ENCODE results near the gene FEZF1.

FEZF1 gene

DNA sequence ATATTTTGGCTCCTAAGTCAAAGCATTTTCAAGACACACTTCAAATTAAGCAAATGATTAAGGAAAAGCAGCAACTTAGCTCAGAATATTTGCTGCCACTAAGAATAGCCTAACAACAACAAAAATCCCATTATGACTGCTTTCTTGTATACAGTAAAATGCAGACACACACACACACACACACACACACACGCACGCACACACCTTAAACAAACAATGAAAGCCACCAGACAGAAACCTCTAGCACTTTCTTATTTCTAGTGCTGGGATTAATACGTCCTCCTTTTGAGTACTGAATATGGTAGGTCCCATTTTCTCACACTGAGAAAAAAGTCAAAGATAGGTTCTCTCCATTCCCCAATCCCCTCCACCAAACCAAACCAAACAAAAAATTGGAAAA lies 23.4 kb upstream of the FEZF1 start:
- Histone ChIP-seq H3K9me2 (replicated peaks; ENCODE audit: control insufficient read depth, low read length) (no peaks in the 10 kb centered on the region), H3K27me3 (ENCODE audit: control insufficient read depth, low read length) (no peaks in the 10 kb centered on the region), H3F3A (ENCODE audit: control insufficient read depth, insufficient read depth) (no peaks in the 10 kb centered on the region), H4K20me1 (ENCODE audit: control insufficient read depth, insufficient read depth, low read depth, low read length) (no peaks in the 10 kb centered on the region), H3K27ac (ENCODE audit: low read depth, low read length) (no peak overlapping the region), H3K4me3 (ENCODE audit: low read length) (no peak overlapping the region), H3K4me2 (ENCODE audit: low read length) (no peak overlapping the region), H3K9me3 (ENCODE audit: control insufficient read depth, insufficient read depth, low read length) (no peaks in the 10 kb centered on the region), H3K4me1 (ENCODE audit: control insufficient read depth, low read length) (no peaks in the 10 kb centered on the region), H3K79me2 (ENCODE audit: control insufficient read depth, low read length) (no peaks in the 10 kb centered on the region), H3K36me3 (ENCODE audit: control insufficient read depth, low read length) (no peaks in the 10 kb centered on the region)
- TF ChIP-seq, protein P1, sequence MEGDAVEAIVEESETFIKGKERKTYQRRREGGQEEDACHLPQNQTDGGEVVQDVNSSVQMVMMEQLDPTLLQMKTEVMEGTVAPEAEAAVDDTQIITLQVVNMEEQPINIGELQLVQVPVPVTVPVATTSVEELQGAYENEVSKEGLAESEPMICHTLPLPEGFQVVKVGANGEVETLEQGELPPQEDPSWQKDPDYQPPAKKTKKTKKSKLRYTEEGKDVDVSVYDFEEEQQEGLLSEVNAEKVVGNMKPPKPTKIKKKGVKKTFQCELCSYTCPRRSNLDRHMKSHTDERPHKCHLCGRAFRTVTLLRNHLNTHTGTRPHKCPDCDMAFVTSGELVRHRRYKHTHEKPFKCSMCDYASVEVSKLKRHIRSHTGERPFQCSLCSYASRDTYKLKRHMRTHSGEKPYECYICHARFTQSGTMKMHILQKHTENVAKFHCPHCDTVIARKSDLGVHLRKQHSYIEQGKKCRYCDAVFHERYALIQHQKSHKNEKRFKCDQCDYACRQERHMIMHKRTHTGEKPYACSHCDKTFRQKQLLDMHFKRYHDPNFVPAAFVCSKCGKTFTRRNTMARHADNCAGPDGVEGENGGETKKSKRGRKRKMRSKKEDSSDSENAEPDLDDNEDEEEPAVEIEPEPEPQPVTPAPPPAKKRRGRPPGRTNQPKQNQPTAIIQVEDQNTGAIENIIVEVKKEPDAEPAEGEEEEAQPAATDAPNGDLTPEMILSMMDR (IDR thresholded peaks at IDR 0.05; ENCODE audit: low read depth, low read length, poor library complexity, severe bottlenecking) = no peak
- TF ChIP-seq EZH2phosphoT487 (IDR thresholded peaks at IDR 0.05; ENCODE audit: borderline replicate concordance, low read length) = no peak

DNA sequence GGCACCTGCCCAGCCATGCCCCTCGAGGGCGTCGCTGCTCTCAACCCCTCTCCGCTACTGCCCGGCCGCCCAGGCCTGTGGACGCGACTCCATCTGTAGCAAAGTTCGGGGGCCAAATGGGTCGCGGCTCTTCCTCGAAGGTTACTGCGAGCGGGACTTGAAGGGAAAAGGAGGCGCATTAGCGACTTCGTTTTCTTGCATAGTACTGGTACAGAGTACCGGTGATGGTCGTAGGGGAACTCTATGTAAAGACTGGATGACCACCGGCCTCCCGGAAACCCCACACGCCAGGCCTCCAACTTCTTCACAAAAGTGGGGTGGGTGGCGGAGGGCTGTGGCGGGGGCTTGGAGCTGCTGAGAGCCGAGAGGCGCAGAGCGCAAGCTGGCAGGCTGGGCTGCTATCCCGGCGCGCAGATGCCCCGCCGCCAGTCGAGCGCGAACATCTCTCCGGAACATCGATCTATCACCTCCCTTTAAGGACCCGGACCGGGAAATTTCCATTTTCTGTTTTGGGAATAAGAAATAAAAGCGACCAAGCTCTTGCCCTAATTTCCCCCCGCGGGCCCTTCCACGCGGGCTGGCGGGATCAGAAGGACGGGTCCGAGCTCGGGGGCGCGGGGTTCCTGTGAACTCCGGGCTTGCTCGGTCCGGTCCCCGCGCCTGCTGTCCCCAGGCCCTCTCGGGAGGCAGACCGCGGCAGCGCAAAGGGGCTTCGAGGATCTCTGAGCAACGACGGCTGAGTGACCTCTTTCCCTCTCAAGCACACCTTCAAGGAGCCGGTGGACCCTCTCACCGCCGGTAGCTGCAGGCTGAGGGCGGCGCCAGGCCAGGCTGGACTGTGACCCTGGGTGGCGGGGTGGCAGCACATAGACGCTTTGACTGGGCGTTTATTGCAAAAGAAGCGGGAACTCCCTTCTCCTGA lies 12.2 kb upstream of the FEZF1 start:
- H3K27me3 ChIP-seq (ENCODE audit: control insufficient read depth, low read length) = no peaks in the 10 kb centered on the region
- no peaks in the 10 kb centered on the region for H4K20me1 ChIP-seq (ENCODE audit: control insufficient read depth, insufficient read depth, low read depth, low read length)
- H3K4me3 ChIP-seq (ENCODE audit: low read length) = no peak overlapping the region
- H3K36me3 ChIP-seq (ENCODE audit: control insufficient read depth, low read length) = no peaks in the 10 kb centered on the region
- H3K27ac ChIP-seq (ENCODE audit: low read depth, low read length) = no peak overlapping the region
- no peaks in the 10 kb centered on the region for H3K4me1 ChIP-seq (ENCODE audit: control insufficient read depth, low read length)
- 0 out of 2 replicates have a peak, but pooled peaks cover 5% of the 10 kb centered on the region for H3K9me3 ChIP-seq (ENCODE audit: control insufficient read depth, insufficient read depth, low read length)
- H3K9me2 ChIP-seq (replicated peaks; ENCODE audit: control insufficient read depth, low read length) = no peaks in the 10 kb centered on the region
- no peak overlapping the region for H3K4me2 ChIP-seq (ENCODE audit: low read length)
- H3K79me2 ChIP-seq (ENCODE audit: control insufficient read depth, low read length) = no peaks in the 10 kb centered on the region
- H3F3A ChIP-seq (ENCODE audit: control insufficient read depth, insufficient read depth) = no peaks in the 10 kb centered on the region
- TF ChIP-seq EZH2phosphoT487 (IDR thresholded peaks at IDR 0.05; ENCODE audit: borderline replicate concordance, low read length) = no peak
- TF ChIP-seq, protein P1 (IDR thresholded peaks at IDR 0.05; ENCODE audit: low read depth, low read length, poor library complexity, severe bottlenecking) = no peak

DNA sequence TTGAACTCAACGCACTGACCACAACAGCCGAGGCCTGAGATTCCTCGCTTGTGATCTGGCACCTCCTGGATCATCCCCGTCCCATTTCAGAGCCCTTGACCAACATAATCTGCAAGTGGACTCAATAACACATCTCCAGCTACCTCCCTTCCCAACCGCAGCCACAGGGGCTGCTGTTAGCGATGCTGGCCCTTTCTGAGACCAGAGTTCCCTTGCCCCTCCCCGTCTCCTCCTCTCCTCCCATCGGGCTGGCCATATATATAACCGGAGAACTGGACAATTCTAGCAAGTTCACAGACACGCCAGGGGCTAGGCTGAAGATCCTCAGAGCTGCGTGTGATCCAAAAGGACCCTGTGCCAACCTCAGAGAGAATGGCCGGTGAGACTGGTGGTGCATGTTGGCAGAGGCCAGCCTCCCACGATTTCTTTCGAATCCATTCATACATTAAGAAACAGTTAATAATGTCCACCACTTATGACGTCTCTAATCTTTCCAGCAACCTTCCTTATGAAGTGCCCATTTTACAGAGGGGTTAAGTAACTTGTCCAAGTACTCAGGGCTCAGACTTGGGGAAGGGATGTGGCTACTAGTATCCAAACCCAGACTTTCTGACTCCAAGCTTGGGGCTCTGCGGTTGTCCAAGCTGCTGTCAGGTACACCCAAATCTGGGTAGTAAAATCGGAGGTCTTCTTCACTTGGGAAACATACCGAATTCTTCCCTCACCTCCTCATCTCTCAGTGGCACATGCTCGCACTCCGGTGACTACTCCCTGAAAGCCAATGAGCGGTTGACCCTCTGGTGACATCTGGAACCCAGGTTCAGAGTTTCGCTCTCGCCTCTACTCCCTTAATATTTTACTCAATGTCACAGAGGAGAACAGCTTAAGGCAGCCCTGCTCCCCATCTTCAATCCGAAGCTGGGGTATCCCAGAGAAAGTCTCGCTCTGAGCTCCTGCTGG lies 11.2 kb upstream of the FEZF1 start:
- no peak overlapping the region for H3K27ac ChIP-seq (ENCODE audit: low read depth, low read length)
- H3K4me3 ChIP-seq (ENCODE audit: low read length) = no peak overlapping the region
- H3K9me2 ChIP-seq (replicated peaks; ENCODE audit: control insufficient read depth, low read length) = no peaks in the 10 kb centered on the region
- no peaks in the 10 kb centered on the region for H4K20me1 ChIP-seq (ENCODE audit: control insufficient read depth, insufficient read depth, low read depth, low read length)
- no peaks in the 10 kb centered on the region for H3K79me2 ChIP-seq (ENCODE audit: control insufficient read depth, low read length)
- no peaks in the 10 kb centered on the region for H3F3A ChIP-seq (ENCODE audit: control insufficient read depth, insufficient read depth)
- 0 out of 2 replicates have a peak, but pooled peaks cover 5% of the 10 kb centered on the region for H3K9me3 ChIP-seq (ENCODE audit: control insufficient read depth, insufficient read depth, low read length)
- no peaks in the 10 kb centered on the region for H3K4me1 ChIP-seq (ENCODE audit: control insufficient read depth, low read length)
- no peak overlapping the region for H3K4me2 ChIP-seq (ENCODE audit: low read length)
- TF ChIP-seq EZH2phosphoT487 (IDR thresholded peaks at IDR 0.05; ENCODE audit: borderline replicate concordance, low read length) = no peak
- TF ChIP-seq, protein P1 (IDR thresholded peaks at IDR 0.05; ENCODE audit: low read depth, low read length, poor library complexity, severe bottlenecking) = no peak
- H3K27me3 ChIP-seq (ENCODE audit: control insufficient read depth, low read length) = no peaks in the 10 kb centered on the region
- no peaks in the 10 kb centered on the region for H3K36me3 ChIP-seq (ENCODE audit: control insufficient read depth, low read length)
